HEK293 (cell line): Measurements from ENCODE around the gene FHIT.

Experiments
- CTCF ChIA-PET: fragments of 350-600 bp; formaldehyde crosslinking; extraction: SDS; loops from one replicate; lab custom pipeline; 2021; ENCODE audit warnings: antibody characterized with exemption; lab: Yijun Ruan, JAX
- POLR2A ChIA-PET: fragments of 300-600 bp; formaldehyde crosslinking; extraction: SDS; loops from one replicate; lab custom pipeline; 2020; ENCODE audit warnings: antibody characterized with exemption, inconsistent platforms; lab: Yijun Ruan, JAX
- H3K27ac ChIP-seq: fragments of 200-500 bp; sonication (Bioruptor generic); 2 replicates; pipeline ENCODE4 v1.5.1; 2014; ENCODE audit warnings: low read depth, low read length, control low read depth, inconsistent platforms; ENCODE audit errors: extremely low read depth
- H3K36me3 ChIP-seq, 2 experiments: fragments of 200-500 bp in 1 of 2; sonication (Bioruptor generic) in 1 of 2; 1 replicate in 1 of 2; 2 replicates in 1 of 2; pipeline ENCODE4 v1.5.1; 2014 to 2017; ENCODE audit warnings: inconsistent platforms in 2 of 2, low read length in 2 of 2; ENCODE audit not compliant: control insufficient read depth in 2 of 2, insufficient read depth in 1 of 2
- H3K4me1 ChIP-seq: fragments of 200-500 bp; sonication (Bioruptor generic); 2 replicates; pipeline ENCODE4 v1.5.1; 2014; ENCODE audit warnings: mild to moderate bottlenecking, low read length, inconsistent platforms; ENCODE audit not compliant: control insufficient read depth, insufficient read depth
- H3K4me3 ChIP-seq: 2 replicates; pipeline ENCODE4 v1.5.1; 2011; ENCODE audit warnings: low read depth, mild to moderate bottlenecking, control low read depth, low read length, moderate library complexity
- H3K9me3 ChIP-seq: fragments of 200-500 bp; sonication (Bioruptor generic); 2 replicates; pipeline ENCODE4 v1.5.1; 2014; ENCODE audit warnings: low read depth, low read length, inconsistent platforms; ENCODE audit not compliant: control insufficient read depth, insufficient read depth
- FEZF1 ChIP-seq: fragments of 450-650 bp; formaldehyde crosslinking; IDR thresholded peaks from 2 replicates; pipeline ENCODE4 v1.5.1; 2016; ENCODE audit warnings: missing biosample characterization, missing genetic modification characterization
- KLF10 ChIP-seq: fragments of 450-650 bp; IDR thresholded peaks from 2 replicates; pipeline ENCODE4 v1.5.1; 2018; ENCODE audit warnings: missing biosample characterization, mild to moderate bottlenecking, missing genetic modification characterization
- KLF16 ChIP-seq: fragments of 450-650 bp; formaldehyde crosslinking; IDR thresholded peaks from 2 replicates; pipeline ENCODE4 v1.5.1; 2017; ENCODE audit warnings: missing biosample characterization, missing genetic modification characterization
- TRIM28 ChIP-seq: IDR thresholded peaks from 2 replicates; pipeline ENCODE4 v1.6.1; 2011; ENCODE audit warnings: low read length, control low read depth, borderline replicate concordance
- ZBTB20 ChIP-seq: fragments of 450-650 bp; formaldehyde crosslinking; IDR thresholded peaks from 2 replicates; pipeline ENCODE4 v1.5.1; 2016; ENCODE audit warnings: missing biosample characterization, missing genetic modification characterization
- ZFHX2 ChIP-seq: fragments of 450-650 bp; formaldehyde crosslinking; conservative IDR thresholded peaks from 2 replicates; pipeline ENCODE4 v1.5.1; 2016; ENCODE audit warnings: missing biosample characterization, missing genetic modification characterization
- ZIC2 ChIP-seq: fragments of 450-650 bp; formaldehyde crosslinking; IDR thresholded peaks from 2 replicates; pipeline ENCODE4 v1.5.1; 2016; ENCODE audit warnings: missing biosample characterization, missing genetic modification characterization
- ZNF157 ChIP-seq: fragments of 450-650 bp; formaldehyde crosslinking; IDR thresholded peaks from 2 replicates; pipeline ENCODE4 v1.5.1; 2016; ENCODE audit warnings: missing biosample characterization, missing genetic modification characterization
- ZNF24 ChIP-seq: fragments of 450-650 bp; formaldehyde crosslinking; IDR thresholded peaks from 2 replicates; pipeline ENCODE4 v1.5.1; 2016; ENCODE audit warnings: missing biosample characterization, missing genetic modification characterization
- ZNF501 ChIP-seq: fragments of 450-650 bp; formaldehyde crosslinking; IDR thresholded peaks from 2 replicates; pipeline ENCODE4 v1.5.1; 2016; ENCODE audit warnings: missing biosample characterization, missing genetic modification characterization
- ZNF558 ChIP-seq: fragments of 450-650 bp; formaldehyde crosslinking; IDR thresholded peaks from 2 replicates; pipeline ENCODE4 v1.5.1; 2016; ENCODE audit warnings: missing biosample characterization, missing genetic modification characterization
- ZNF623 ChIP-seq: fragments of 450-650 bp; formaldehyde crosslinking; IDR thresholded peaks from 2 replicates; pipeline ENCODE4 v1.5.1; 2016; ENCODE audit warnings: missing biosample characterization, missing genetic modification characterization
- ZNF776 ChIP-seq: fragments of 450-650 bp; formaldehyde crosslinking; IDR thresholded peaks from 2 replicates; pipeline ENCODE4 v1.5.0; 2017; ENCODE audit warnings: missing biosample characterization, missing genetic modification characterization, borderline replicate concordance
- ZSCAN16 ChIP-seq: fragments of 450-650 bp; formaldehyde crosslinking; IDR thresholded peaks from 2 replicates; pipeline ENCODE4 v1.5.1; 2016; ENCODE audit warnings: missing biosample characterization, missing genetic modification characterization
- ZXDB ChIP-seq: fragments of 450-650 bp; formaldehyde crosslinking; IDR thresholded peaks from 2 replicates; pipeline ENCODE4 v1.5.1; 2016; ENCODE audit warnings: missing biosample characterization, missing genetic modification characterization
- TF ChIP-seq, protein P1 (sequence below): fragments of 450-650 bp; formaldehyde crosslinking; IDR thresholded peaks from 2 replicates; pipeline ENCODE4 v1.5.1; 2017; ENCODE audit warnings: missing biosample characterization, missing genetic modification characterization
- TF ChIP-seq, protein P2 (sequence below): fragments of 450-650 bp; IDR thresholded peaks from 2 replicates; pipeline ENCODE4 v1.5.1; 2018; ENCODE audit warnings: missing biosample characterization, missing genetic modification characterization
- TF ChIP-seq, protein P3 (sequence below): fragments of 450-650 bp; formaldehyde crosslinking; IDR thresholded peaks from 2 replicates; pipeline ENCODE4 v1.5.1; 2016; ENCODE audit warnings: missing biosample characterization, missing genetic modification characterization
- TF ChIP-seq, protein P4 (sequence below): fragments of 450-650 bp; formaldehyde crosslinking; IDR thresholded peaks from 2 replicates; pipeline ENCODE4 v1.5.1; 2016; ENCODE audit warnings: missing biosample characterization, missing genetic modification characterization, borderline replicate concordance
- TF ChIP-seq, protein P5 (sequence below): fragments of 450-650 bp; formaldehyde crosslinking; IDR thresholded peaks from 2 replicates; pipeline ENCODE4 v1.5.1; 2017; ENCODE audit warnings: missing biosample characterization, missing genetic modification characterization
- TF ChIP-seq, protein P6 (sequence below): fragments of 450-650 bp; formaldehyde crosslinking; IDR thresholded peaks from 2 replicates; pipeline ENCODE4 v1.5.1; 2016; ENCODE audit warnings: missing biosample characterization, missing genetic modification characterization
- TF ChIP-seq, protein P7 (sequence below): fragments of 450-650 bp; formaldehyde crosslinking; IDR thresholded peaks from 2 replicates; pipeline ENCODE4 v1.5.1; 2016; ENCODE audit warnings: missing biosample characterization, missing genetic modification characterization

Gene FHIT

DNA sequence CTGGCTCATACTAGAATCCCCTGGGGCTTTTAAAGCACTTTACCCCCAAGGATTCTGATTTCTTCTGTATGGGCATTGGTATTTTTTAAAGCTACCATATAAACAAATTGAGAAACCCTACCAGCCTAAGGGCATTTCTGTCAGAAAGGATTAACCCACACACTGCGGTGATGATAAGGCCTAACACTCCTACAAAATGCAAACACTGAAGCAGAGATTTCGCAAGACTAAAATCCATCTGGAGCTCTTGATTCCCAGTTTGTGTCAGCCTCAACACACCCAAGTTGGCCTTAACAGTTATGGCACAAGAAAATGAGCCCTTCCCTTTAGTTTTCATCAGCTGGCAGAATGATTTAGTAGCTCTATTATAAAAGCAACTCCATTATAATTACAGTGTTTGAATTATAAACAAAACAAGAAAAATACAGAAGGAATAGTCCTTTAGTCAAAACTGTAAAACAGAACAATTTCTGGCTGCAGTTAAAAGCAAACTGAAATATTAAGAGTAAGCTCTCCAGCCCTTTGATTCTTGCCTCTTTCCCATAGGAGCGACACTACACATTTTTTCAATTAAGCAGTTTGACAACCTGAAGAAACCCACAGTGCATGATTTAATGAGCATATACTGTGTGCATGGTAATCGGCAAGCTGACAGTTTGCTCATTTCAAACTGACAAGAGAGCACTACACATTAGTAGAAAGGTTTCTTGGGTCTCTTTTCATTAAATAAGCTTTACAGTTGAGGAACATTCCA lies 441.2 kb downstream of the FHIT start (continued):
- TF ChIP-seq KLF16 (peak; percentile 49; the same call in 1 of the 2 replicates), ZNF501 (no peak), ZXDB (peak; percentile 30; the same call in 1 of the 2 replicates), FEZF1 (tag by site-specific recombination) (peak; percentile 58), ZIC2 (peak; percentile 57), ZFHX2 (tag by site-specific recombination) (peak; percentile 77), ZBTB20 (tag by site-specific recombination) (peak; percentile 8; the same call in 1 of the 2 replicates)
- TF ChIP-seq, protein P1, sequence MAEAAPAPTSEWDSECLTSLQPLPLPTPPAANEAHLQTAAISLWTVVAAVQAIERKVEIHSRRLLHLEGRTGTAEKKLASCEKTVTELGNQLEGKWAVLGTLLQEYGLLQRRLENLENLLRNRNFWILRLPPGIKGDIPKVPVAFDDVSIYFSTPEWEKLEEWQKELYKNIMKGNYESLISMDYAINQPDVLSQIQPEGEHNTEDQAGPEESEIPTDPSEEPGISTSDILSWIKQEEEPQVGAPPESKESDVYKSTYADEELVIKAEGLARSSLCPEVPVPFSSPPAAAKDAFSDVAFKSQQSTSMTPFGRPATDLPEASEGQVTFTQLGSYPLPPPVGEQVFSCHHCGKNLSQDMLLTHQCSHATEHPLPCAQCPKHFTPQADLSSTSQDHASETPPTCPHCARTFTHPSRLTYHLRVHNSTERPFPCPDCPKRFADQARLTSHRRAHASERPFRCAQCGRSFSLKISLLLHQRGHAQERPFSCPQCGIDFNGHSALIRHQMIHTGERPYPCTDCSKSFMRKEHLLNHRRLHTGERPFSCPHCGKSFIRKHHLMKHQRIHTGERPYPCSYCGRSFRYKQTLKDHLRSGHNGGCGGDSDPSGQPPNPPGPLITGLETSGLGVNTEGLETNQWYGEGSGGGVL (tag by site-specific recombination), result peak; percentile 44; the same call in 1 of the 2 replicates
- TF ChIP-seq, protein P2, sequence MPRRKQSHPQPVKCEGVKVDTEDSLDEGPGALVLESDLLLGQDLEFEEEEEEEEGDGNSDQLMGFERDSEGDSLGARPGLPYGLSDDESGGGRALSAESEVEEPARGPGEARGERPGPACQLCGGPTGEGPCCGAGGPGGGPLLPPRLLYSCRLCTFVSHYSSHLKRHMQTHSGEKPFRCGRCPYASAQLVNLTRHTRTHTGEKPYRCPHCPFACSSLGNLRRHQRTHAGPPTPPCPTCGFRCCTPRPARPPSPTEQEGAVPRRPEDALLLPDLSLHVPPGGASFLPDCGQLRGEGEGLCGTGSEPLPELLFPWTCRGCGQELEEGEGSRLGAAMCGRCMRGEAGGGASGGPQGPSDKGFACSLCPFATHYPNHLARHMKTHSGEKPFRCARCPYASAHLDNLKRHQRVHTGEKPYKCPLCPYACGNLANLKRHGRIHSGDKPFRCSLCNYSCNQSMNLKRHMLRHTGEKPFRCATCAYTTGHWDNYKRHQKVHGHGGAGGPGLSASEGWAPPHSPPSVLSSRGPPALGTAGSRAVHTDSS (tag by site-specific recombination), result no peak
- TF ChIP-seq, all 188 proteins: peak for 14

DNA sequence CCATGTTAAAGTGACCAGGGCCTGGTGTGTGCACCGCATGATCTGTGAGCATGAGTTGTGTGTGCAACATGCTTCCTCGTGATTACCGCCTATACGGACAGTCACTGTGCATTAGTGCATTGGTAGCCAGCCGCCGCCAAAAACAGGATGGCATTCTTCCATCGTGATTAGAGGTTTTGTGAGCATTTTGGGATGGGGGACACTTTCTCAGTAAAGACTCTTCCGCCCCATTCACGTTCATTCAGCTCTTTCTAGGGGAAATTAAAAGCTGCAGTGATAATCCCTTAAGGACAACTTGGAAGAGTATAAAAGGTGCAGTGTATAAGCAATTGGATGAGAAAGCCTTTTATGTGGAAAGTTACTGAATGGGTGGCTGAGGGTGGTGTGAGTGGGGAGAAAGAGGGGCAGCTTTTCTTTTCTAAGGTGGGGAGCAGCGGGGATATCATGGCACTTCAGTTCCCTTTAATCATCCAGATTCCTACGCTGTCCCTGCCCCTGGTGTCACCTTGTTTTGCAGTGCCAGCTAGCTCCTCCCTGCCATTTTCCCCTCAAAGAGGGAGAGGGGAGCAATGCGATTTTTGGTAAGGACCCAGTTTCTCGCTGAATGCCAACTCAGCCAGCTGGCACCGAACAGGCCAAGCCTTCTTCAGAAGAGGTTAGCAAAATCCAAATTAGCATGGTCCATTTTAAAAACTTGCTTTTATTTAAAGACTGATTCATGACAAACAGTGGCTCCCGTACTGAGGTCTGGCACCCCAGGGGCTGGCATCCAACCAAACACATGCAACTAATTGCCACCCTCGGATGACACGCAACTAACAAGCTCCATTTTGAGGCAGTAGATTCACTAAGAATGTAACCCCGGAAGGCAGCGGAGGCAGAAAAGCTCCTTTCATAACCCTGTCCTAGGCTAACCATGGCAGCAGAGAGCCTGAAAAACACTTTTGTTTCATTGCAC lies 447.8 kb downstream of the FHIT start:
- H3K27ac ChIP-seq, result no peak overlapping the region
- CTCF ChIA-PET, result no interaction called here
- POLR2A ChIA-PET, result no interaction called here
- no peaks in the 10 kb centered on the region for H3K9me3 ChIP-seq
- no peaks in the 10 kb centered on the region for H3K36me3 ChIP-seq
- H3K4me1 ChIP-seq, result no peaks in the 10 kb centered on the region
- H3K4me3 ChIP-seq, result no peak overlapping the region
- TF ChIP-seq, protein P3, sequence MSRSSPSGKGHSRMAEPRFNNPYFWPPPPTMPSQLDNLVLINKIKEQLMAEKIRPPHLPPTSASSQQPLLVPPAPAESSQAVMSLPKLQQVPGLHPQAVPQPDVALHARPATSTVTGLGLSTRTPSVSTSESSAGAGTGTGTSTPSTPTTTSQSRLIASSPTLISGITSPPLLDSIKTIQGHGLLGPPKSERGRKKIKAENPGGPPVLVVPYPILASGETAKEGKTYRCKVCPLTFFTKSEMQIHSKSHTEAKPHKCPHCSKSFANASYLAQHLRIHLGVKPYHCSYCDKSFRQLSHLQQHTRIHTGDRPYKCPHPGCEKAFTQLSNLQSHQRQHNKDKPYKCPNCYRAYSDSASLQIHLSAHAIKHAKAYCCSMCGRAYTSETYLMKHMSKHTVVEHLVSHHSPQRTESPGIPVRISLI (tag by site-specific recombination), result no peak
- TF ChIP-seq KLF10 (tag by site-specific recombination) (no peak), ZSCAN16 (tag by site-specific recombination) (no peak), ZNF776 (tag by site-specific recombination) (no peak), ZNF623 (tag by site-specific recombination) (no peak), ZXDB (no peak), ZNF558 (no peak), TRIM28 (no peak), ZNF157 (tag by site-specific recombination) (no peak), ZNF24 (no peak)
- TF ChIP-seq, protein P4, sequence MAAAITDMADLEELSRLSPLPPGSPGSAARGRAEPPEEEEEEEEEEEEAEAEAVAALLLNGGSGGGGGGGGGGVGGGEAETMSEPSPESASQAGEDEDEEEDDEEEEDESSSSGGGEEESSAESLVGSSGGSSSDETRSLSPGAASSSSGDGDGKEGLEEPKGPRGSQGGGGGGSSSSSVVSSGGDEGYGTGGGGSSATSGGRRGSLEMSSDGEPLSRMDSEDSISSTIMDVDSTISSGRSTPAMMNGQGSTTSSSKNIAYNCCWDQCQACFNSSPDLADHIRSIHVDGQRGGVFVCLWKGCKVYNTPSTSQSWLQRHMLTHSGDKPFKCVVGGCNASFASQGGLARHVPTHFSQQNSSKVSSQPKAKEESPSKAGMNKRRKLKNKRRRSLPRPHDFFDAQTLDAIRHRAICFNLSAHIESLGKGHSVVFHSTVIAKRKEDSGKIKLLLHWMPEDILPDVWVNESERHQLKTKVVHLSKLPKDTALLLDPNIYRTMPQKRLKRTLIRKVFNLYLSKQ (tag by site-specific recombination), result no peak
- TF ChIP-seq, protein P5, sequence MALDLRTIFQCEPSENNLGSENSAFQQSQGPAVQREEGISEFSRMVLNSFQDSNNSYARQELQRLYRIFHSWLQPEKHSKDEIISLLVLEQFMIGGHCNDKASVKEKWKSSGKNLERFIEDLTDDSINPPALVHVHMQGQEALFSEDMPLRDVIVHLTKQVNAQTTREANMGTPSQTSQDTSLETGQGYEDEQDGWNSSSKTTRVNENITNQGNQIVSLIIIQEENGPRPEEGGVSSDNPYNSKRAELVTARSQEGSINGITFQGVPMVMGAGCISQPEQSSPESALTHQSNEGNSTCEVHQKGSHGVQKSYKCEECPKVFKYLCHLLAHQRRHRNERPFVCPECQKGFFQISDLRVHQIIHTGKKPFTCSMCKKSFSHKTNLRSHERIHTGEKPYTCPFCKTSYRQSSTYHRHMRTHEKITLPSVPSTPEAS, result no peak
- TF ChIP-seq, protein P6, sequence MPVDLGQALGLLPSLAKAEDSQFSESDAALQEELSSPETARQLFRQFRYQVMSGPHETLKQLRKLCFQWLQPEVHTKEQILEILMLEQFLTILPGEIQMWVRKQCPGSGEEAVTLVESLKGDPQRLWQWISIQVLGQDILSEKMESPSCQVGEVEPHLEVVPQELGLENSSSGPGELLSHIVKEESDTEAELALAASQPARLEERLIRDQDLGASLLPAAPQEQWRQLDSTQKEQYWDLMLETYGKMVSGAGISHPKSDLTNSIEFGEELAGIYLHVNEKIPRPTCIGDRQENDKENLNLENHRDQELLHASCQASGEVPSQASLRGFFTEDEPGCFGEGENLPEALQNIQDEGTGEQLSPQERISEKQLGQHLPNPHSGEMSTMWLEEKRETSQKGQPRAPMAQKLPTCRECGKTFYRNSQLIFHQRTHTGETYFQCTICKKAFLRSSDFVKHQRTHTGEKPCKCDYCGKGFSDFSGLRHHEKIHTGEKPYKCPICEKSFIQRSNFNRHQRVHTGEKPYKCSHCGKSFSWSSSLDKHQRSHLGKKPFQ (tag by site-specific recombination), result no peak
- TF ChIP-seq, protein P7, sequence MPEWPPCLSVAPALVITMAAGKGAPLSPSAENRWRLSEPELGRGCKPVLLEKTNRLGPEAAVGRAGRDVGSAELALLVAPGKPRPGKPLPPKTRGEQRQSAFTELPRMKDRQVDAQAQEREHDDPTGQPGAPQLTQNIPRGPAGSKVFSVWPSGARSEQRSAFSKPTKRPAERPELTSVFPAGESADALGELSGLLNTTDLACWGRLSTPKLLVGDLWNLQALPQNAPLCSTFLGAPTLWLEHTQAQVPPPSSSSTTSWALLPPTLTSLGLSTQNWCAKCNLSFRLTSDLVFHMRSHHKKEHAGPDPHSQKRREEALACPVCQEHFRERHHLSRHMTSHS, result no peak
